Neural progenitor cell (in vitro differentiated cells): Measurements from ENCODE around the gene MYO9B. TPM values are rescaled to one million over a fixed set of nuclear protein-coding genes. Genes with fewer than 3 reads are reported as not detected.
"Not testable (repeated sequence)": the region's sequence is repeated elsewhere in the genome, so short reads cannot be mapped to it uniquely, and the experiment has no call there.

Source experiments
- DNase-seq: peaks from one replicate; pipeline ENCODE4 v3.0.0-alpha.2; 2016; ENCODE audit warnings: low spot score
- H2AFZ ChIP-seq: fragments of 200-600 bp; sonication (generic); replicated peaks from 2 replicates; pipeline ENCODE4 v1.6.1; 2016; ENCODE audit warnings: antibody characterized with exemption
- H3F3A ChIP-seq: fragments of 200-600 bp; sonication (generic); 2 replicates; pipeline ENCODE4 v1.6.1; 2016; ENCODE audit warnings: antibody characterized with exemption, low read depth
- H3K27ac ChIP-seq: fragments of 200-600 bp; sonication (generic); 2 replicates; pipeline ENCODE4 v1.5.1; 2016; ENCODE audit warnings: mild to moderate bottlenecking
- H3K27me3 ChIP-seq: fragments of 200-600 bp; sonication (generic); 2 replicates; pipeline ENCODE4 v1.6.1; 2016; ENCODE audit warnings: mild to moderate bottlenecking, moderate library complexity
- H3K36me3 ChIP-seq: fragments of 200-600 bp; sonication (generic); 2 replicates; pipeline ENCODE4 v1.5.1; 2016
- H3K4me1 ChIP-seq: fragments of 200-600 bp; sonication (generic); 2 replicates; pipeline ENCODE4 v1.6.1; 2016; ENCODE audit warnings: mixed run types
- H3K4me2 ChIP-seq: fragments of 200-600 bp; sonication (generic); 2 replicates; pipeline ENCODE4 v1.6.1; 2016
- H3K4me3 ChIP-seq: fragments of 200-600 bp; sonication (generic); 2 replicates; pipeline ENCODE4 v1.5.1; 2016
- H3K79me2 ChIP-seq: fragments of 200-600 bp; sonication (generic); 2 replicates; pipeline ENCODE4 v1.6.1; 2016; ENCODE audit warnings: low read depth
- H3K9ac ChIP-seq: fragments of 200-600 bp; sonication (generic); 2 replicates; pipeline ENCODE4 v1.6.1; 2016
- H3K9me3 ChIP-seq: fragments of 200-600 bp; sonication (generic); 2 replicates; pipeline ENCODE4 v1.5.1; 2016; ENCODE audit warnings: low read depth
- H4K20me1 ChIP-seq: fragments of 200-600 bp; sonication (generic); 2 replicates; pipeline ENCODE4 v1.6.1; 2016; ENCODE audit warnings: low read depth
- H3K27ac Mint-ChIP-seq: 3 replicates; pipeline ENCODE4 v1.8.0; 2021; ENCODE audit warnings: mixed read lengths
- H3K27me3 Mint-ChIP-seq: 2 replicates; pipeline ENCODE4 v1.8.0; 2022; ENCODE audit warnings: low read depth, mild to moderate bottlenecking, inconsistent platforms, moderate library complexity, mixed read lengths; ENCODE audit not compliant: insufficient read depth
- H3K36me3 Mint-ChIP-seq: 3 replicates; pipeline ENCODE4 v1.8.0; 2021; ENCODE audit warnings: mixed read lengths
- H3K4me1 Mint-ChIP-seq: 3 replicates; pipeline ENCODE4 v1.8.0; 2021; ENCODE audit warnings: mixed read lengths
- H3K4me3 Mint-ChIP-seq: 3 replicates; pipeline ENCODE4 v1.8.0; 2021; ENCODE audit warnings: mild to moderate bottlenecking, moderate library complexity, mixed read lengths
- H3K9me3 Mint-ChIP-seq: 3 replicates; pipeline ENCODE4 v1.8.0; 2020; ENCODE audit warnings: mixed read lengths
- EZH2 ChIP-seq: fragments of 200-600 bp; sonication (generic); IDR thresholded peaks from 2 replicates; pipeline ENCODE4 v1.6.1; 2017; ENCODE audit warnings: antibody characterized with exemption, mild to moderate bottlenecking, moderate library complexity
- EZH2phosphoT487 ChIP-seq: fragments of 200-600 bp; sonication (generic); IDR thresholded peaks from 2 replicates; pipeline ENCODE4 v1.6.1; 2017; ENCODE audit warnings: antibody characterized with exemption
- total RNA-seq: library from RNA; depleted of rRNA; stranded (reverse); fragments of >200 nt; gene quantifications from 2 replicates; pipeline ENCODE4 v1.2.3, GENCODE V29; 2015; ENCODE audit warnings: low replicate concordance
- TF ChIP-seq, protein P1 (sequence below): fragments of 200-600 bp; sonication (generic); IDR thresholded peaks from 2 replicates; pipeline ENCODE4 v1.5.1; 2017; ENCODE audit warnings: antibody characterized with exemption, mild to moderate bottlenecking

The MYO9B gene
- total RNA-seq, 1 donor from 2014 or later: 38.5 TPM

DNA sequence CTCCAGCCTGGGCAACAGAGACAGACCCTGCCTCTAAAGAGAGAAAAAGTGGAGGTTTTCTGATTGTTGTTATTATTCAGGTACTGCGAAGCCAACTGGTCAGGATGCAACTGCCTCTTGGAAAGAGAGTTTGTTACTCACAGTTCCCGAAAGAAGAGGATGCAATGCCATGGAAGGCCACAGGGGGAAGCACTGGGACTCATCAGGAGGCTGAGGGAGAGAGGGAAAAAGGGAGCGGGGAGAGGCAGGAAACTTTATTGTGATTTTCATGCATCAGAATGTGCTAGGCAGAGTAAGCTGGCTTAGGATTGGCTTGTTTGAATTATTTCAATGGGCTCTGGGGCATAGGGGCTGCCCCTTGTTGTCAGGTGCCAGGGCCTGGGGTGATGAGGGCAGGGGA is 27.6 kb downstream of the MYO9B start:
- Histone ChIP-seq H3K9ac (no peak overlapping the region), H3K4me3 (no peak overlapping the region), H3K27ac (no peak overlapping the region), H3K27me3 (no peaks in the 10 kb centered on the region), H3F3A (no peaks in the 10 kb centered on the region), H3K4me2 (no peak overlapping the region), H3K79me2 (no peaks in the 10 kb centered on the region), H3K36me3 (no peaks in the 10 kb centered on the region), H2AFZ (no peak overlapping the region), H4K20me1 (no peaks in the 10 kb centered on the region), H3K9me3 (no peaks in the 10 kb centered on the region), H3K4me1 (no peaks in the 10 kb centered on the region)
- TF ChIP-seq, protein P1, sequence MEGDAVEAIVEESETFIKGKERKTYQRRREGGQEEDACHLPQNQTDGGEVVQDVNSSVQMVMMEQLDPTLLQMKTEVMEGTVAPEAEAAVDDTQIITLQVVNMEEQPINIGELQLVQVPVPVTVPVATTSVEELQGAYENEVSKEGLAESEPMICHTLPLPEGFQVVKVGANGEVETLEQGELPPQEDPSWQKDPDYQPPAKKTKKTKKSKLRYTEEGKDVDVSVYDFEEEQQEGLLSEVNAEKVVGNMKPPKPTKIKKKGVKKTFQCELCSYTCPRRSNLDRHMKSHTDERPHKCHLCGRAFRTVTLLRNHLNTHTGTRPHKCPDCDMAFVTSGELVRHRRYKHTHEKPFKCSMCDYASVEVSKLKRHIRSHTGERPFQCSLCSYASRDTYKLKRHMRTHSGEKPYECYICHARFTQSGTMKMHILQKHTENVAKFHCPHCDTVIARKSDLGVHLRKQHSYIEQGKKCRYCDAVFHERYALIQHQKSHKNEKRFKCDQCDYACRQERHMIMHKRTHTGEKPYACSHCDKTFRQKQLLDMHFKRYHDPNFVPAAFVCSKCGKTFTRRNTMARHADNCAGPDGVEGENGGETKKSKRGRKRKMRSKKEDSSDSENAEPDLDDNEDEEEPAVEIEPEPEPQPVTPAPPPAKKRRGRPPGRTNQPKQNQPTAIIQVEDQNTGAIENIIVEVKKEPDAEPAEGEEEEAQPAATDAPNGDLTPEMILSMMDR: peak; percentile 42
- TF ChIP-seq EZH2: no peak
- TF ChIP-seq EZH2phosphoT487: no peak
- Mint-ChIP-seq H3K9me3 (peaks cover 7% of the 10 kb centered on the region), H3K4me1 (peaks cover 8% of the 10 kb centered on the region), H3K27me3 (peaks cover 4% of the 10 kb centered on the region), H3K27ac (no peak overlapping the region), H3K36me3 (peaks cover 39% of the 10 kb centered on the region), H3K4me3 (peak overlapping the region; percentile 67)
- DNase-seq: peak; percentile 26

DNA sequence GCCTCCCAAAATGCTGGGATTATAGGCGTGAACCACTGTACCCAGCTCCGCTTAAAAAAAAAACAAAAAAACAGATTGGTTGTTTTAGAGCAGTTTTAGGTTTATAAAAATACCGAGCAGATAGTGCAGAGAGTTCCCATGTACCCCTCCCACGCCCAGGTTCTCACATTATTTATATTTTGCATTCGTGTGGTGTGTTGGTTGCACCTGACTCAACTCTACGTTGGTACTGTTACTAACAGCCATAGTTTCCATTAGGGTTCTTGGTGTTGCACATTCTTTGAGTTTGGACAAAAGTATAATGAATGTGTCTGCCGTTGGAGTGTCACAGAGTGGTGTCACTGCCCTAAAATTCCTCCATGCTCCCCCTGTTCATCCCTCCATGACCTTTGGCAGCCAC is 29.1 kb downstream of the MYO9B start:
- H3K27me3 ChIP-seq: no peaks in the 10 kb centered on the region
- no peak for DNase-seq
- H3K9me3 Mint-ChIP-seq: peaks cover 7% of the 10 kb centered on the region

DNA sequence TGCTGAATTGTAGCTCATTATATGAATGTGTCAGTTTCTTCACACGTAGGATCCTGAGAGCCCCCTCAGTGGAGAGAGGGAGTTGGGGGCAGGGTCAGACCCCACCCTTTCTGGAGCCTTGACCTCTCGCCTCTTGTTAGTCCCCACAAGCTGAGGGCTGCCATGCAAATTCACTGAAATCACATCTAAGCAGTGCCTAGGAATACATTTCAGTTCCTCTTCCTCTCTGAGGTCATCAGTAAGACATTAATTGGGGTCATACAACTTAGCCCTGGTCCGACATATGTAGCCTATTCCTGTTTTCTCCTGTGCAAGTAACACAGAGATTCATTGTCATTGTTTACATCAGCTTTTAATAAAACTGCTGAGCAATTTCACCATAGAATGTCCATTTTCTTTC is 30.0 kb downstream of the MYO9B start:
- H2AFZ ChIP-seq: no peak overlapping the region
- no peak overlapping the region for H3K4me3 ChIP-seq
- no peak overlapping the region for H3K4me2 ChIP-seq
- H3K36me3 ChIP-seq: no peaks in the 10 kb centered on the region
- H4K20me1 ChIP-seq: no peaks in the 10 kb centered on the region
- H3K9ac ChIP-seq: no peak overlapping the region
- H3K9me3 ChIP-seq: no peaks in the 10 kb centered on the region
- H3K4me1 Mint-ChIP-seq: peaks cover 6% of the 10 kb centered on the region
- H3K36me3 Mint-ChIP-seq: peaks cover 28% of the 10 kb centered on the region
- H3F3A ChIP-seq: no peaks in the 10 kb centered on the region
- TF ChIP-seq, protein P1: no peak
- TF ChIP-seq EZH2 (no peak), EZH2phosphoT487 (no peak)
- peaks cover 4% of the 10 kb centered on the region for H3K27me3 Mint-ChIP-seq
- no peaks in the 10 kb centered on the region for H3K4me1 ChIP-seq
- H3K9me3 Mint-ChIP-seq: peaks cover 7% of the 10 kb centered on the region
- no peak overlapping the region for H3K4me3 Mint-ChIP-seq
- H3K27ac ChIP-seq: no peak overlapping the region
- H3K27me3 ChIP-seq: no peaks in the 10 kb centered on the region
- no peak overlapping the region for H3K27ac Mint-ChIP-seq
- no peak for DNase-seq
- no peaks in the 10 kb centered on the region for H3K79me2 ChIP-seq

More for the DNA sequence above, 29.1 kb downstream of the MYO9B start:
- H3F3A ChIP-seq: no peaks in the 10 kb centered on the region
- Mint-ChIP-seq H3K36me3 (peaks cover 31% of the 10 kb centered on the region), H3K4me1 (peaks cover 6% of the 10 kb centered on the region), H3K4me3 (no peak overlapping the region), H3K27me3 (peaks cover 4% of the 10 kb centered on the region), H3K27ac (no peak overlapping the region)
- no peak overlapping the region for H3K4me2 ChIP-seq
- no peaks in the 10 kb centered on the region for H4K20me1 ChIP-seq
- no peak overlapping the region for H2AFZ ChIP-seq
- H3K9me3 ChIP-seq: no peaks in the 10 kb centered on the region
- H3K27ac ChIP-seq: no peak overlapping the region
- no peak overlapping the region for H3K4me3 ChIP-seq
- H3K9ac ChIP-seq: no peak overlapping the region
- no peaks in the 10 kb centered on the region for H3K4me1 ChIP-seq
- H3K79me2 ChIP-seq: no peaks in the 10 kb centered on the region
- TF ChIP-seq EZH2: no peak
- TF ChIP-seq, protein P1: no peak
- no peak for TF ChIP-seq EZH2phosphoT487
- no peaks in the 10 kb centered on the region for H3K36me3 ChIP-seq

DNA sequence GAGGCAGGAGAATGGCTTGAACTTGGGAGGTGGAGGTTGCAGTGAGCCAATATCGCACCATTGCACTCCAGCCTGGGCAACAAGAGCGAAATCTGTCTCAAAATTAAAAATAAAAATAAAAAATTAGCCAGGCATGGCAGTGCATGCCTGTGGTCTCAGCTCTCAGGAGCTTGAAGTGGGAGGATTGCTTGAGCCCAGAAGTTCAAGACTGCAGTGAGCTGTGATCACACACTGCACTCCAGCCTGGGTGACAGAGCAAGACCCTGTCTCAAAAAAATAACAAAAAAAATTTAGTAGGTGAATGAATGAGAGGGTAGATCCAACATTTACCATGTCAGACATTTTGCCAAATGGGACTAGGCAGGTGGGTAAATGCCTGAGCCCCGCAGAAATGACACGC is 31.4 kb downstream of the MYO9B start:
- not testable (repeated sequence) for H3K36me3 ChIP-seq, H3K4me3 ChIP-seq, H3K27ac ChIP-seq, H3K4me3 Mint-ChIP-seq, H3K27me3 Mint-ChIP-seq, H3K27me3 ChIP-seq, H3K9me3 ChIP-seq, H3K4me1 Mint-ChIP-seq, H3F3A ChIP-seq, DNase-seq, H3K27ac Mint-ChIP-seq, H4K20me1 ChIP-seq, H2AFZ ChIP-seq, H3K9me3 Mint-ChIP-seq, H3K4me1 ChIP-seq, H3K4me2 ChIP-seq, H3K9ac ChIP-seq, H3K79me2 ChIP-seq
- H3K36me3 Mint-ChIP-seq: peaks cover 25% of the 10 kb centered on the region
